KG1 (cell line): Measurements from ENCODE around the gene DYRK1A.
"Not testable (repeated sequence)": the region's sequence is repeated elsewhere in the genome, so short reads cannot be mapped to it uniquely, and the experiment has no call there.

Experiments used
- DNase-seq: peaks from one replicate; lab custom pipeline; 2025; lab: John Stamatoyannopoulos, UW

DYRK1A gene

GRCh38 chr21:37528150-37528937, 161.8 kb downstream of the DYRK1A start:
- DNase-seq: no peak

- DNase-seq: no peak
Observed at GRCh38 chr21:37529649-37530048, 163.1 kb downstream of the DYRK1A start.

GRCh38 chr21:37530901-37531351, 164.4 kb downstream of the DYRK1A start:
- DNase-seq: no peak

GRCh38 chr21:37531431-37531932, 164.9 kb downstream of the DYRK1A start:
- no peak for DNase-seq

GRCh38 chr21:37532868-37533780, 166.6 kb downstream of the DYRK1A start:
- DNase-seq: no peak

GRCh38 chr21:37534431-37534830, 167.9 kb downstream of the DYRK1A start:
- no peak for DNase-seq

GRCh38 chr21:37535130-37535529, 168.6 kb downstream of the DYRK1A start:
- DNase-seq: no peak

- DNase-seq: no peak
Observed at GRCh38 chr21:37535672-37536071, 169.1 kb downstream of the DYRK1A start.

GRCh38 chr21:37536616-37537278, 170.2 kb downstream of the DYRK1A start:
- no peak for DNase-seq

GRCh38 chr21:37537391-37537996, 170.9 kb downstream of the DYRK1A start:
- DNase-seq: no peak

- no peak for DNase-seq
Observed at GRCh38 chr21:37538971-37539590, 172.5 kb downstream of the DYRK1A start.

GRCh38 chr21:37541128-37541527, 174.6 kb downstream of the DYRK1A start:
- not testable (repeated sequence) for DNase-seq

GRCh38 chr21:37542512-37542911, 175.9 kb downstream of the DYRK1A start:
- DNase-seq: no peak

- no peak for DNase-seq
Observed at GRCh38 chr21:37546299-37546908, 179.8 kb downstream of the DYRK1A start.

- DNase-seq: peak; percentile 31
Observed at GRCh38 chr21:37546949-37547614, 180.5 kb downstream of the DYRK1A start.

GRCh38 chr21:37547615-37548200, 181.1 kb downstream of the DYRK1A start:
- DNase-seq: no peak

- DNase-seq: no peak
Observed at GRCh38 chr21:37548521-37548981, 182.0 kb downstream of the DYRK1A start.

GRCh38 chr21:37549730-37550129, 183.2 kb downstream of the DYRK1A start:
- not testable (repeated sequence) for DNase-seq

GRCh38 chr21:37550157-37550556, 183.6 kb downstream of the DYRK1A start:
- DNase-seq: no peak
